Peyer's patch (tissue), 4 donors: Measurements from ENCODE around the gene SKI.

Experiments
- CTCF ChIP-seq, 6 experiments: fragments of 450-650 bp in 4 of 6; fragments of 200-600 bp in 2 of 6; sonication (generic) in 1 of 6; IDR thresholded peaks; one replicate each; pipeline ENCODE4 v1.5.1; 2017 to 2019; ENCODE audit warnings: antibody characterized with exemption in 6 of 6, mild to moderate bottlenecking in 3 of 6, moderate library complexity in 1 of 6
- POLR2A ChIP-seq, 2 donors: fragments of 450-650 bp; IDR thresholded peaks; one replicate each; pipeline ENCODE4 v1.5.1; 2017; ENCODE audit warnings: antibody characterized with exemption in 2 of 2, mild to moderate bottlenecking in 2 of 2, moderate library complexity in 2 of 2

- no peak for TF ChIP-seq CTCF (IDR thresholded peaks at IDR 0.05)
- no peak for TF ChIP-seq POLR2A (IDR thresholded peaks at IDR 0.05)
Observed at GRCh38 chr1:2190491-2190976, 37.6 kb upstream of the SKI start.
